ENCODE data around the gene IRF2.
"Not testable (repeated sequence)": the region's sequence is repeated elsewhere in the genome, so short reads cannot be mapped to it uniquely, and the experiment has no call there.

The IRF2 gene

GRCh38 chr4:184383497-184384055 is 90.8 kb downstream of the IRF2 start:
- TF ChIP-seq CTCF (IDR thresholded peaks at IDR 0.05; ENCODE audit: low read depth, low read length, missing control alignments), result no peak
- DNase-seq (ENCODE audit: extremely low read depth, low read depth), result peak; percentile 88
- peak overlapping the region; percentile 36 for H3K4me3 ChIP-seq (replicated peaks; ENCODE audit: low read depth, low read length)

DNA sequence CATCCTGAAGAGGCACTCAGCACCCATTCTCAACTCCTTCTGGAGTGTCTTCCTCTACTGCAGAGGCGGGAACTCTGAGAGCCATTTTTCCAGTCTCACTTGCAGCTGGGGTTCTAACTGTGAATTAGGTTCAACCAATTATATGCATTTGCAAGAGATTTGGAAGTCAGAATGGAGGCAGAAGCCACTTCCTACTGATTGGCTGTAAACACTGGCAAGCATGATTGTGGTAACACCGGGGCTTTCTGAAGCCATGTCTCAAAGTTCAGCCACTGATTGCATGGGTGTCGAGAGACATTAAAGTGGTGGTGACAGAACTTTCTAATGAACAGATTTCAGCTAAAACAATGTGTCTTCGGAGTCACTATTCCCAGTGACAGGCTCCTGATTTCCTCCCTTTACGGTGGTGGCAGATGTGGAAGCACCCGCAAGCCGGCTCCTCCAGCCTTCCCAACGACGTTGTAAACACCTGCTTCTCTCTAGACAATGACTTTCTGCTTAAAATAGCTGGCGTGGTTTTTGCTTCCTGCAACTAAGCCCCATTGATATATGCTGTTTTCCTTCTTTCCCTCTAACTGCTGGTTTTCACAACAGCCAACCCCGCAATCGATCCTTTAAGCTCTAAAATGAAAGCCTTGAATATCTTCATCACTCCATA is 92.0 kb downstream of the IRF2 start:
- no peak overlapping the region for H3K4me3 ChIP-seq (replicated peaks; ENCODE audit: low read depth, low read length)
- DNase-seq (ENCODE audit: extremely low read depth, low read depth), result no peak
- TF ChIP-seq CTCF (IDR thresholded peaks at IDR 0.05; ENCODE audit: low read depth, low read length, missing control alignments), result no peak

GRCh38 chr4:184380707-184381106 is 93.6 kb downstream of the IRF2 start:
- DNase-seq (ENCODE audit: extremely low read depth, low read depth), result no peak
- TF ChIP-seq CTCF (IDR thresholded peaks at IDR 0.05; ENCODE audit: low read depth, low read length, missing control alignments), result no peak

GRCh38 chr4:184380214-184380613 is 94.1 kb downstream of the IRF2 start:
- H3K4me3 ChIP-seq (replicated peaks; ENCODE audit: low read depth, low read length); DNase-seq (ENCODE audit: extremely low read depth, low read depth): not testable (repeated sequence)

More at GRCh38 chr4:184380707-184381106, 93.6 kb downstream of the IRF2 start:
- no peak overlapping the region for H3K4me3 ChIP-seq (replicated peaks; ENCODE audit: low read depth, low read length)

DNA sequence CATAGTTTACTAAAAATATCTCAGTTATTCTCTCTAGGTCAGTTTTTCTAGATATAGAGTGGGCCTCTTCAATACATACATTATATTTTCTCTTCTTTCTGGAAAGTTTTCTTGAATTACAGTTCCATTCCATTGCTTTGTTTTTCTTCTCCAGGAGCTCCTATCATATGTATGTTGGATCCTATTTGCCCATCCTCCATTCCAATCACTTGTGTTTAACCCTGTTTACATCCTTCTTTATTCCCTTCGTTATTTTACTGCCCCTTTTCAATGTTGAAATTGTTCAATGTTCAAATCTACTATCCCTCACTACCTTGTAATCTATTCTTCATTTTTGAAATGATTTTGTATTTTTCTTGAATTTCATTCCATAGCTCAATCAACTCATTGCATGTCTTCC is 97.4 kb downstream of the IRF2 start:
- no peak for TF ChIP-seq CTCF (IDR thresholded peaks at IDR 0.05; ENCODE audit: low read depth, low read length, missing control alignments)

GRCh38 chr4:184376126-184376838 is 98.1 kb downstream of the IRF2 start:
- no peak for DNase-seq (ENCODE audit: extremely low read depth, low read depth)
- TF ChIP-seq CTCF (IDR thresholded peaks at IDR 0.05; ENCODE audit: low read depth, low read length, missing control alignments), result no peak
- no peak overlapping the region for H3K4me3 ChIP-seq (replicated peaks; ENCODE audit: low read depth, low read length)

More for the DNA sequence above, 97.4 kb downstream of the IRF2 start:
- no peak overlapping the region for H3K4me3 ChIP-seq (replicated peaks; ENCODE audit: low read depth, low read length)
- DNase-seq (ENCODE audit: extremely low read depth, low read depth), result no peak

DNA sequence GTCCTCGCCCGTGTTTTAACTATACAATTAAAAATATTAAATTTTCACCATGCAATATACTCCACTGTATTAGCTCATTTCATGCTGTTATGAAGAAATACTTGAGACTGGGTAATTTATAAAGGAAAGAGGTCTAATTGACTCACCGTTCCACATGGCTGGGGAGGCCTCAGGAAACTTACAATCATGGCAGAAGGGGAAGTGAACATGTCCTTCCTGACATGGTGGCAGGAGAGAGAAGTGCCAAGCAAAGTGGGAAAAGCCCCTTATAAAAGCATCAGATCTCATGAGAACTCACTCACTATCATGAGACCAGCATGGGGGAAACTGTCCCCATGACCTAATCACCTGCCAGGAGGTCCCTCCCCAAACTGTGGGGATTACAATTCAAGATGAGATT is 98.7 kb downstream of the IRF2 start:
- not testable (repeated sequence) for DNase-seq (ENCODE audit: extremely low read depth, low read depth)

More for the DNA sequence above, 98.7 kb downstream of the IRF2 start:
- H3K4me3 ChIP-seq (replicated peaks; ENCODE audit: low read depth, low read length), result not testable (repeated sequence)

Data from HFF-Myc (cell line).